Mucosa of stomach (tissue), 1 donor: ENCODE measurements around the gene DNAJC8.
A peak's percentile ranks its signal among the peaks of the same experiment; 100 is the strongest.

Experiments
- H3K27me3 ChIP-seq: one replicate; pipeline ENCODE4 v1.7.0; 2013; ENCODE audit warnings: mild to moderate bottlenecking, low read length; ENCODE audit not compliant: control insufficient read depth, insufficient read depth
- H3K36me3 ChIP-seq: one replicate; pipeline ENCODE4 v1.7.0; 2013; ENCODE audit warnings: low read length; ENCODE audit not compliant: control insufficient read depth, insufficient read depth
- H3K4me1 ChIP-seq: one replicate; pipeline ENCODE4 v1.7.0; 2013; ENCODE audit warnings: mild to moderate bottlenecking, low read length; ENCODE audit not compliant: control insufficient read depth, insufficient read depth
- H3K4me3 ChIP-seq: one replicate; pipeline ENCODE4 v1.7.0; 2013; ENCODE audit warnings: low read length
- H3K9ac ChIP-seq: one replicate; pipeline ENCODE4 v1.7.0; 2013; ENCODE audit warnings: mild to moderate bottlenecking, low read length, moderate library complexity
- H3K9me3 ChIP-seq: one replicate; pipeline ENCODE4 v1.7.0; 2013; ENCODE audit warnings: mild to moderate bottlenecking, low read length, moderate library complexity; ENCODE audit not compliant: control insufficient read depth
- donor health status: Pancreatic carcinoma.

DNAJC8 gene

GRCh38 chr1:28194326-28195035 lies 38.3 kb downstream of the DNAJC8 start:
- H3K4me3 ChIP-seq, result no peak overlapping the region
- no peaks in the 10 kb centered on the region for H3K9me3 ChIP-seq
- no peaks in the 10 kb centered on the region for H3K27me3 ChIP-seq
- H3K4me1 ChIP-seq, result peaks cover 32% of the 10 kb centered on the region
- no peak overlapping the region for H3K9ac ChIP-seq
- no peaks in the 10 kb centered on the region for H3K36me3 ChIP-seq

- Histone ChIP-seq H3K36me3 (no peaks in the 10 kb centered on the region), H3K27me3 (no peaks in the 10 kb centered on the region), H3K9me3 (no peaks in the 10 kb centered on the region), H3K4me3 (no peak overlapping the region), H3K9ac (no peak overlapping the region), H3K4me1 (peaks cover 29% of the 10 kb centered on the region)
These were observed 39.1 kb downstream of the DNAJC8 start for GRCh38 chr1:28193701-28194161.

- no peaks in the 10 kb centered on the region for H3K36me3 ChIP-seq
- peaks cover 19% of the 10 kb centered on the region for H3K4me1 ChIP-seq
- no peaks in the 10 kb centered on the region for H3K27me3 ChIP-seq
- no peak overlapping the region for H3K9ac ChIP-seq
- H3K9me3 ChIP-seq, result no peaks in the 10 kb centered on the region
- H3K4me3 ChIP-seq, result no peak overlapping the region
These were observed 41.7 kb downstream of the DNAJC8 start for GRCh38 chr1:28190996-28191645.

- no peaks in the 10 kb centered on the region for H3K27me3 ChIP-seq
- no peaks in the 10 kb centered on the region for H3K36me3 ChIP-seq
- no peak overlapping the region for H3K4me3 ChIP-seq
- H3K9me3 ChIP-seq, result no peaks in the 10 kb centered on the region
- H3K4me1 ChIP-seq, result peaks cover 19% of the 10 kb centered on the region
- H3K9ac ChIP-seq, result no peak overlapping the region
These were observed 42.4 kb downstream of the DNAJC8 start for GRCh38 chr1:28190337-28190979.

- H3K9ac ChIP-seq, result no peak overlapping the region
- H3K9me3 ChIP-seq, result no peaks in the 10 kb centered on the region
- H3K4me3 ChIP-seq, result no peak overlapping the region
- no peaks in the 10 kb centered on the region for H3K27me3 ChIP-seq
- H3K36me3 ChIP-seq, result no peaks in the 10 kb centered on the region
- no peaks in the 10 kb centered on the region for H3K4me1 ChIP-seq
These were observed 47.8 kb downstream of the DNAJC8 start for GRCh38 chr1:28185071-28185470.

DNA sequence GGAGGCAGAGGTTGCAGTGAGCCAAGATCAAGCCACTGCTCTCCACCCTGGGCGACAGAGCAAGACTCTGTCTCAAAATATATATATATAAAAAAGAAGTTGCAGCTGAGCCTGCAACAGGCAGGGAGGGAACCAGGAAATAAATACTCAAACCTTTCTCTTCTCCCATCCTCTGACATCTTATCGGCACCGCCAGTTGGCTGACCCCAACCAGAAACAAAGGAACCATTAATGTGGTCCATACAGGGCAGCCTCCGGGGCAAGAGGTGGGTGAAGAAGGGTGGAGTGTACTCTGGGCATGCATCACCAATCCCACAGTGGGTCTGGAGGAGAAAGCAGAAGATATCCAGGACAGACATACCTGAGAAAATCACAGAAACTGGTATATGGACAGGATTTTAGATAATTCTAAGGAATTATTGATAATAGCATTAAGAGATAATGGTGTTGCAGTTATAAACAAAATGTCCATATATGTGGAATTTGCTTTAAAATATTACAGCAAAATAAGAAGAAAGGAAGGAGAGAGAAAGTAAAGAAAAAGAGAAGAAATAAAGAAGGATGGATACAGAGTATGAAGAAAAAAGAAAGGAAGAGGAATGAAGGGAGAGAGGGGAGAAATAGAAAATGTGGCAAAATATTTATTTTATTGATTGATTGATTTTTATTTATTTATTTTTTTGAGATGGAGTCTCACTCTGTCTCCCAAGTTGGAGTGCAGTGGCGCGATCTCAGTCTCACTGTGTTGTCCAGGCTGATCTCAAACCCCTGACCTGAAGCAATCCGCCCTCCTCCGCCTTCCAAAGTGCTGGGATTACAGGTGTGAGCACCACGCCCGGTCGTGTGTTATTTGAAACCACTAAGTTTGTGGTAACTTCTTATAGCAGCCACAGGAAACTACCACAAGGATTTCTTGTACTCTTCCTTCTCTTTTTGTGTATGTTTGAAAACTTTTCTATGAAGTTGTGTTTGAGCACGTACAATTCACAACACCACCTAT lies 52.2 kb downstream of the DNAJC8 start:
- no peaks in the 10 kb centered on the region for H3K36me3 ChIP-seq
- H3K9ac ChIP-seq, result no peak overlapping the region
- no peak overlapping the region for H3K4me3 ChIP-seq
- H3K27me3 ChIP-seq, result no peaks in the 10 kb centered on the region
- H3K4me1 ChIP-seq, result no peaks in the 10 kb centered on the region
- H3K9me3 ChIP-seq, result no peaks in the 10 kb centered on the region

DNA sequence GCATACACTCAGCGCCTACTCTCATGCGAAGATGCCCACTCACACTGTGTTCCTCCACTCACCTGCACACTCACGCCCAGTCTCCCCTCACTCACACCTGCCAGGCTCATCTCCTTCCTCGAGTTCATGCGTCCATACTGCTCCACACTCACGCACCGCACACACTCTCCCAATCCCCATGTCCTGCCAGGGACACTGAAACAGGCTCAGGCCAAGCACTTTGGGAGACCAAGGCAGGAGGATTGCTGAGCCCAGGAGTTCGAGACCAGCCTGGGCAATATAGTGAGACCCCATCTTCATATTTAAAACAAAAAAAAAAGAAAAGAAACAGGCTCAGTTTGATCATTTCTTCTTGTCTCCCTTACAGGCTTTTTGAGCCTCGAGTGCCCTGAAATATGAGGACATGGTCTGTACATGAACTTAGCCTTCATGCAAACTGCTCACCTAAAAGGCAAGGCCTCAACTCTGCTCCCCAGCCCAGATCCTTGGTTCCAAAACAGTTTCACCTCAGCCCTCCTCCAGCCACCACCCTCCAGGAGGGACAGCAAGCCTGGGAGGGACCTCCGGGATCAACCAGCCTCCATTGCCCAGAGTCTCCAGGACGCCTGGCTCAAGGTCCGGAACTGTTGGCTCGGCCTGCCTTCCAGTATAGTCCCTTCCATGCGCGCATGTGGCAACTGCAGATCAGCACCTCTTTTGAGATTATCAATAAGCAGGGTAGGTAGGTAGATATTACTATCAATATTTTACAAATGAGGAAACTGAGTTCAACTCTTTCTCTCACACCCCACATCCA lies 53.9 kb downstream of the DNAJC8 start:
- Histone ChIP-seq H3K9me3 (no peaks in the 10 kb centered on the region), H3K27me3 (no peaks in the 10 kb centered on the region), H3K4me1 (peaks cover 6% of the 10 kb centered on the region), H3K36me3 (no peaks in the 10 kb centered on the region), H3K9ac (no peak overlapping the region), H3K4me3 (no peak overlapping the region)

- no peak within 1 kb of the TSS for H3K4me3 ChIP-seq
- peak within 1 kb of the TSS; percentile 30 for H3K9ac ChIP-seq
These were observed 56.0 kb downstream of the DNAJC8 start, which contains the start of gene PTAFR for GRCh38 chr1:28176492-28177470. Gene PTAFR (minus strand): TSS chr1:28176690. CDS start chr1:28151021, 25,669 bp downstream.

GRCh38 chr1:28175955-28176485 lies 56.8 kb downstream of the DNAJC8 start:
- peak overlapping the region; percentile 30 for H3K9ac ChIP-seq
- peaks cover 34% of the 10 kb centered on the region for H3K4me1 ChIP-seq

More at GRCh38 chr1:28176492-28177470, 56.0 kb downstream of the DNAJC8 start, which contains the start of gene PTAFR:
- Histone ChIP-seq H3K27me3 (no peaks in the 10 kb centered on the region), H3K4me1 (peaks cover 26% of the 10 kb centered on the region), H3K9me3 (no peaks in the 10 kb centered on the region), H3K36me3 (no peaks in the 10 kb centered on the region)

DNA sequence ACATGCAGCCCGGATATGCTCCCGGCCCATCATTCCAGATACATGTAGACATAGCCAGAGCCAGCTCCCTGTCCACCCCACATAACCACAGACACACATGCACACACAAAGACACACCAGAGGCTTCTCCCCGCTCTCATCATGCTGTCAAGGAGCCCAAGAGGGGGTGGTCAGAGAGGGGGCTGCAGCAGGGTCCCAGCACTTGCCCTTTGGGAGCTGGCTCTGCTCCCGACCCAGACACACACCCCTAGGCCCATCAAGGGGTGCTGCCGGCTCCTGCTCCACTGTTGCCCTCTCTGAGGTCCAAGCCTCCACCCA lies 58.9 kb downstream of the DNAJC8 start:
- no peaks in the 10 kb centered on the region for H3K27me3 ChIP-seq
- no peaks in the 10 kb centered on the region for H3K36me3 ChIP-seq
- peak overlapping the region; percentile 39 for H3K9ac ChIP-seq
- no peaks in the 10 kb centered on the region for H3K9me3 ChIP-seq
- H3K4me3 ChIP-seq, result no peak overlapping the region
- H3K4me1 ChIP-seq, result peaks cover 42% of the 10 kb centered on the region

More at GRCh38 chr1:28175955-28176485, 56.8 kb downstream of the DNAJC8 start:
- Histone ChIP-seq H3K27me3 (no peaks in the 10 kb centered on the region), H3K4me3 (no peak overlapping the region), H3K9me3 (no peaks in the 10 kb centered on the region), H3K36me3 (no peaks in the 10 kb centered on the region)
